BJ (cell line): ENCODE results near the gene PSG1. TPM values are rescaled to one million over a fixed set of nuclear protein-coding genes. Genes with fewer than 3 reads are reported as not detected.
"Not testable (repeated sequence)": the region's sequence is repeated elsewhere in the genome, so short reads cannot be mapped to it uniquely, and the experiment has no call there.

ENCODE experiments used
- CTCF ChIA-PET: fragments of 350-600 bp; formaldehyde crosslinking; extraction: SDS; loops from one replicate; lab custom pipeline; 2021; ENCODE audit warnings: antibody characterized with exemption, inconsistent platforms; lab: Yijun Ruan, JAX
- POLR2A ChIA-PET: fragments of 300-600 bp; sonication (Branson Sonifier 250); formaldehyde crosslinking; extraction: SDS; loops from one replicate; lab custom pipeline; 2021; ENCODE audit warnings: antibody characterized with exemption; lab: Charles Lee
- DNase-seq: peaks from one replicate; pipeline ENCODE4 v3.0.0-alpha.2; 2011; ENCODE audit warnings: low read depth
- H3K27me3 ChIP-seq: 2 replicates; pipeline ENCODE4 v1.6.0; 2011; ENCODE audit warnings: low read length; ENCODE audit not compliant: control insufficient read depth, insufficient read depth
- H3K36me3 ChIP-seq: 2 replicates; pipeline ENCODE4 v1.5.1; 2011; ENCODE audit warnings: low read length; ENCODE audit not compliant: control insufficient read depth, insufficient read depth
- H3K4me3 ChIP-seq: 2 replicates; pipeline ENCODE4 v1.5.1; 2011; ENCODE audit warnings: low read depth, mild to moderate bottlenecking, control low read depth, low read length
- polyA plus RNA-seq: library from polyadenylated mRNA; depleted of rRNA; stranded (reverse); fragments of >200 nt; gene quantifications from 2 replicates; pipeline ENCODE4 v1.2.3, GENCODE V29; 2011
- TF ChIP-seq, protein P1 (sequence below): IDR thresholded peaks from 2 replicates; pipeline ENCODE4 v1.5.1; 2011; ENCODE audit warnings: low read depth, mild to moderate bottlenecking, control low read depth, inconsistent platforms, low read length, moderate library complexity; ENCODE audit not compliant: insufficient read depth

PSG1 gene
- polyA plus RNA-seq, 1 experiment = 14.4 TPM

DNA sequence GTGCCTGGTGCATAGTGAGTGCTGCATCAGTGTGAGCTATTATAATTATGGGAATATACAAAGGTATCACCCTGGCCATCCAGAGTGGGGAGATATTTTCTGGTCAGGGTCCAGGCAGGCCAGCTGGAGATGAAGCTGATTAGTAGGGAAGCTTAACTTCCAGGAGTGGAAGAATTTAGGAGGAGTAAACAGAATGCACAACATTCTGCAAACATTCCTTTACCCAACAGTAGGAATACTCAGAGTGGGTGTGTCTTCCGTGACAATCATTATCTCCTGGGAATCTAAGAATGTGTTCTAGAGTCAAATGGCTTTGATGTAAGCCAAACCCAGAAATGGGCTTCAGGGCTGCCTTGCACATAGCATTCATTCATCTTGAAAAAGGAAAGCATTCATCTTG, 19.1 kb upstream of the PSG1 start:
- peak; percentile 47 for DNase-seq
- CTCF ChIA-PET = interaction anchor here (1.2 kb wide), 1 partner anchor 13 kb away, joined by 4 read pairs; no protein-coding TSS in a partner anchor
- H3K27me3 ChIP-seq, H3K36me3 ChIP-seq, H3K4me3 ChIP-seq: not testable (repeated sequence)
- POLR2A ChIA-PET = interaction anchor here (0.9 kb wide), 1 partner anchor 13 kb away, joined by 3 read pairs; no protein-coding TSS in a partner anchor

DNA sequence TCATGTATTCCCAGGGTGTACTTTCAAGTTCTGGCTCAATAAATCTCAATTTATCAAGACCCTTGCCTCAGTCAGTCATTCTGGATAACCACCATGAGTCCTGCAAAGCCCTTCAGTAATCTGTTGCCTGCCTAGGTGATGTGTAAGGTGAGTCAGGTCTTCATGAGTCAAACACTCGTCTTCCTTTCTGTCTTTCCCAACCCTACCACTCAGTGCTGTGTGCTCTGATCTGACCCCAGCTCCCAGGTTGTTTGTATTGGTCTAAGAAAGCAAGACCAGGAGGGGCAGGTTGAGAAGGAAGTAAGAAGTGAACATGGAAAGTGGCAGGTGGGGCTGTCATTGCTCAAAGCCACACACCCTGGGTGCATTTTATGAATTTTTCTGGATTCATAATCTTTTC, 18.2 kb upstream of the PSG1 start:
- H3K36me3 ChIP-seq, POLR2A ChIA-PET, H3K27me3 ChIP-seq, DNase-seq, H3K4me3 ChIP-seq: not testable (repeated sequence)
- CTCF ChIA-PET = interaction anchor here (1.2 kb wide), 1 partner anchor 13 kb away, joined by 4 read pairs; no protein-coding TSS in a partner anchor

DNA sequence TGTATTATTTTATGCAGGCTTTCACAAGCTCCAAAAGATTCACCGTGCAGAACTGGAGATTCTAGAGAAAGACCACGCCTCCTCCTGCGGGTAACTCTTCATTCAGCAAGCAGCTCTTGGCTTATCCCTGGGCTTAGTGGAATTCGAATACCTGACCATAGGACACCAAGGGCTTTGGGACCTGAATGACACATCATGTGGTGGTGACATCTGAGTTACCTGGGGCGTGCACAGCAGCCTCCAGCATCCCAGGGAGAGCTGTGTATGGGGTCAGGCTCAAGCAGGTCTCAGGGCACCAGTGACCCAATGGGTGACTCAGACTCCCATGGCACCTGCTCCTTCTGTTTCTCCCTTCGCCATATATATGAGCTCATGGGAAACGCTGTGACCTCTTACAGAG, 10.9 kb upstream of the PSG1 start:
- H3K27me3 ChIP-seq, H3K4me3 ChIP-seq, DNase-seq, POLR2A ChIA-PET, H3K36me3 ChIP-seq: not testable (repeated sequence)
- CTCF ChIA-PET = interaction anchor here (0.9 kb wide), 1 partner anchor 30 kb away, joined by 3 read pairs; no protein-coding TSS in a partner anchor

DNA sequence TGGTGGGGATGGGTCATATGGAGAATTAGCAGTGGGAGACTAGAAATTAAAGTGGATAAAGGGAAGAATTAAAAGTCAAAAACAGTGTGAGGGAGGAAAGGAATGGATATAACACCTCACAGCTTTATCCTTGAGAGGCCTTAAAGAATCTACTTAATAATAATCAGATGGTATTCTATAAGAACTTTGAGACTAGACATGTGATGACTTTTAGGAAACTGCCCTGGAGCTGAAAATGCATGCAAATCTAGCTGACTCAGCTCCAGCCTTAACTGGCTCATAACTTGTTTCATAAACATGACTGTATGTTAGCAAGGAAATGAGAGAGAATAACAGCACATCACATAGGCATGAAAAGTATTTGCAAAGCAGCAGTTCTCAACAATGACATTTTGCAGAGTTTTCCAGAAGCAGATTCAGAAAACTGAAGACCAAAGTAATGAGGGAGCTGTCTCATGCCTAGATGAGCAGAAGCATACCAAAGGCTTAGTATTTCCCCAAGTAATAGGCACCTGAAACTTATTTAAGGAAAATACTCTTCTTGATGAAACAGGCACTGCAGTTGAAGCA, 8.4 kb upstream of the PSG1 start:
- H3K4me3 ChIP-seq, DNase-seq, H3K36me3 ChIP-seq, H3K27me3 ChIP-seq: not testable (repeated sequence)
- ChIA-PET CTCF (interaction anchor here (1.0 to 6.6 kb wide), 3 partner anchors 31 to 95 kb away, joined by 3 to 43 read pairs (median 3); no protein-coding TSS in a partner anchor), POLR2A (interaction anchor here (0.6 kb wide), 1 partner anchor 37 kb away, joined by 3 read pairs; no protein-coding TSS in a partner anchor)

DNA sequence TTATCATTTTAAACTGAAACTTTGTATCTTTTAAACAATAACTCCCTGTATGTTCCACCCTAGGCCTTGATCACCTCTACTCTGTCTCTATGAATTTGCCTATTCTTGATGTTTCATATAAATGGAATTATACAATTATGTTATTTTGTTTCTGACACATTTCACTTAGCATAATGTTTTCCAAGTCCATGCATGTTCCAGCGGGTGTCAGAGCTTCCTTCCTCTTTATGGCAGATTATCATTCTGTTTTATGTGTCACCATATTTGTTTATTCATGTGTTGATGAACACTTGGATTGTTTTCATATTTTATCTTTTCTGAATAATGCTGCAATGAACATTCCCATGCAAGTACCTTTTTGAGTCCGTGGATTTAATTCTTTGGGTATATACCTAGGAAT, 3.2 kb upstream of the PSG1 start:
- H3K4me3 ChIP-seq, H3K36me3 ChIP-seq, POLR2A ChIA-PET, H3K27me3 ChIP-seq, DNase-seq: not testable (repeated sequence)
- CTCF ChIA-PET = interaction anchor here (6.6 kb wide), 1 partner anchor 90 kb away, joined by 43 read pairs; no protein-coding TSS in a partner anchor

DNA sequence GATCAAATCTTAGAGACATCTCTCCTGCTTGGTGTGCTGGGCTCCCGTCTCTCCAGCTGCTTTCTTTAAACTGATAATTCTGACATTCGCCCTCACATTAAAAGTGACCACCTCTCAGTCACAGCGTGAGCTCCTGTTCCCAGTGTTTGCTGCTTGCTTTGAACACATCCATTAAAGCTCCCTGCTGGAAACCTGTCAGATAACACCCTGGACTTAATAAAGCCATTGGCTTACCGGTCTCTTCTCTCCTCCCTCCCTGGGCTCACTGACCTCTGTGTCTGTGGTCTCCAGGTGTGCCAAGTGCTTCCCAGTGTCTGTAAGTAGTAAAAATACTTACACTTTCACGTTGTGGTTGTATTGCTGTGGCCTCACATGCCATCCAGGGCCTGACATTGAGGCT, 2.5 kb upstream of the PSG1 start:
- DNase-seq, POLR2A ChIA-PET: not testable (repeated sequence)
- CTCF ChIA-PET = interaction anchor here (6.6 kb wide), 1 partner anchor 89 kb away, joined by 43 read pairs; no protein-coding TSS in a partner anchor

DNA sequence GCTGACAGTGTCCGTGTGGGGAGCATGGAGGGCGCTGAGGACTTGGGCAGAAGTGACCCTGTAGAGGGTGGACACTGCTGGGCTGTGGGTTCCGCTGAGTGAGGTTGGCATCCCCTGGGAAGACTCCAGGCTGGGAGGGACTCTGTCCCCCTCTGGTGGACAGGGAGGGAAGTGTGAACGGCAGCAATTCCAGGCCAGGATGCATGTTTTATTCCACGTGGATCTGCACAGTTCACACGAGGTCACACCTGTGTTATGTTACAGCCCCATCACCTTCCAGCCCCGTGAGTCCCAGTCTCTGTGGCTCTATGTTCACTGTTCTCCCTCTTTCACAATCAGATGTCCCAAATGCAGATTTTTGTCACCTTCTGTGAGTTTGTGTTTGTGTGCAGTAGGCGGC, 1.8 kb upstream of the PSG1 start:
- H3K36me3 ChIP-seq, H3K27me3 ChIP-seq, H3K4me3 ChIP-seq, POLR2A ChIA-PET, DNase-seq: not testable (repeated sequence)
- CTCF ChIA-PET = interaction anchor here (1.1 to 1.7 kb wide), 2 partner anchors 87 to 115 kb away, joined by 3 to 8 read pairs; no protein-coding TSS in a partner anchor
- TF ChIP-seq, protein P1, sequence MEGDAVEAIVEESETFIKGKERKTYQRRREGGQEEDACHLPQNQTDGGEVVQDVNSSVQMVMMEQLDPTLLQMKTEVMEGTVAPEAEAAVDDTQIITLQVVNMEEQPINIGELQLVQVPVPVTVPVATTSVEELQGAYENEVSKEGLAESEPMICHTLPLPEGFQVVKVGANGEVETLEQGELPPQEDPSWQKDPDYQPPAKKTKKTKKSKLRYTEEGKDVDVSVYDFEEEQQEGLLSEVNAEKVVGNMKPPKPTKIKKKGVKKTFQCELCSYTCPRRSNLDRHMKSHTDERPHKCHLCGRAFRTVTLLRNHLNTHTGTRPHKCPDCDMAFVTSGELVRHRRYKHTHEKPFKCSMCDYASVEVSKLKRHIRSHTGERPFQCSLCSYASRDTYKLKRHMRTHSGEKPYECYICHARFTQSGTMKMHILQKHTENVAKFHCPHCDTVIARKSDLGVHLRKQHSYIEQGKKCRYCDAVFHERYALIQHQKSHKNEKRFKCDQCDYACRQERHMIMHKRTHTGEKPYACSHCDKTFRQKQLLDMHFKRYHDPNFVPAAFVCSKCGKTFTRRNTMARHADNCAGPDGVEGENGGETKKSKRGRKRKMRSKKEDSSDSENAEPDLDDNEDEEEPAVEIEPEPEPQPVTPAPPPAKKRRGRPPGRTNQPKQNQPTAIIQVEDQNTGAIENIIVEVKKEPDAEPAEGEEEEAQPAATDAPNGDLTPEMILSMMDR = peak; percentile 53

More for the DNA sequence above, 2.5 kb upstream of the PSG1 start:
- H3K4me3 ChIP-seq, H3K27me3 ChIP-seq, H3K36me3 ChIP-seq: not testable (repeated sequence)

DNA sequence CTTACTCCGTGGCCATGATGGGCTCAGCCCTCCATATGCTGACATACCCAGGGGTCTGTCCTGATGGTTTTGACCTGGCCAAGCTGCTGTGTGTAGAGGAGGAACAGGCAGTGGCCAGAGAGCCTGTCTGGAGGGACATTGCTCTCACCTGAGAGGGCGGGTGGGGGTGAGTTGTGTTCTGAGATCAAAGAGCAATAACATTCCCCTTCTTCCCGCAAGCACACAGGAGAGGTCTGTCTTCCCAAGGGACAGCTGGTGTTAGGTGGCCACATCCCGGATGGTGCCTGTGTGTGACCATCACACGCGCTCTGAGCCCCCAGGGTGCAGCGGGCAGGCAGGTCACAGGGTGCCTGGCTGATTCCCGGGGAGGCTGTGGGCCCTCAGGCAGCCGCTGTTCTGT, 1.1 kb upstream of the PSG1 start:
- H3K27me3 ChIP-seq, DNase-seq, H3K4me3 ChIP-seq, POLR2A ChIA-PET, H3K36me3 ChIP-seq: not testable (repeated sequence)
- CTCF ChIA-PET = interaction anchor here (1.1 to 1.7 kb wide), 2 partner anchors 86 to 114 kb away, joined by 3 to 8 read pairs; no protein-coding TSS in a partner anchor

DNA sequence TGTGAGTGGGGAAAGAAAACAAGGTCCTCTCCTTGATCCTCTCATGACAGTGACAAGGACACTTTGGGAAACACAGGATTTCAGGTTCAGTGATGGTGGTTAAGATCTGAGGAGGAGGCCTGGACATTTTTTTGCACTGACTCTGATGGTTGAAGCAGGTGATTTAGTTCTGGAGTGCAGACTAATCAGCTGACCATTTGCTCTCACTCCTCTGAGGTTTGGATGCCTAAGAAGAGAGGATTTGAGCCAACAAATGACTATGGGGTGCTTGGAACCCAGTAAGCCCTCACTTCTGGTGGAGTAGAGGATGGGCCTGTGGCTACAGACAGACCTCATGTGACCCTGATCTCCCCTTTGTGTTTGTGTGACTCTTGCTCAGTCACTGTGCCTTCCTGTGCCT, 2.9 kb downstream of the PSG1 start:
- H3K4me3 ChIP-seq, POLR2A ChIA-PET, H3K27me3 ChIP-seq, DNase-seq, H3K36me3 ChIP-seq: not testable (repeated sequence)
- CTCF ChIA-PET = interaction anchor here (1.2 to 1.6 kb wide), 5 partner anchors 9 to 182 kb away, joined by 3 to 5 read pairs (median 4); no protein-coding TSS in a partner anchor

DNA sequence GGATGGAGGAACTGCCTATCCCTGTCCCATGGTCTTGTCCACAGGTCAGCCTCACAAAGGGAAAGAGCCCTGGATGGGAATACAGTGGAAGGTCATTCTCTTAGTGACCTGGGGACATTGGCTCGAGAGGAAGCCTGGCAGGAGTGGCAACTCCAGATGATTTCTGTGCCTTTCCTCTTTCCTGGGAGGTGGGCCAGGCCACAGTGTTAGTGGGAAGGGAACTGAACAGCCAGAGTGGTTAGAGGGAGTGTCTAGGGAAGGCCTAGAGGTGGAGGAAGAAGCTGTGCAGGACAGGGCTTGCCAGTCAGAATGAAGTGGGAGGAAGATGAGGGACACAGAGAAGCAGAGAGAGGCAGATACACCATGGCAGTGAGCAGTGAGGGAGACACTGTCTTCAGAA, 3.6 kb downstream of the PSG1 start:
- CTCF ChIA-PET = interaction anchor here (1.3 to 1.4 kb wide), 3 partner anchors 22 to 84 kb away, joined by 3 to 4 read pairs (median 3); no protein-coding TSS in a partner anchor
- H3K36me3 ChIP-seq, H3K27me3 ChIP-seq, H3K4me3 ChIP-seq, POLR2A ChIA-PET, DNase-seq: not testable (repeated sequence)

DNA sequence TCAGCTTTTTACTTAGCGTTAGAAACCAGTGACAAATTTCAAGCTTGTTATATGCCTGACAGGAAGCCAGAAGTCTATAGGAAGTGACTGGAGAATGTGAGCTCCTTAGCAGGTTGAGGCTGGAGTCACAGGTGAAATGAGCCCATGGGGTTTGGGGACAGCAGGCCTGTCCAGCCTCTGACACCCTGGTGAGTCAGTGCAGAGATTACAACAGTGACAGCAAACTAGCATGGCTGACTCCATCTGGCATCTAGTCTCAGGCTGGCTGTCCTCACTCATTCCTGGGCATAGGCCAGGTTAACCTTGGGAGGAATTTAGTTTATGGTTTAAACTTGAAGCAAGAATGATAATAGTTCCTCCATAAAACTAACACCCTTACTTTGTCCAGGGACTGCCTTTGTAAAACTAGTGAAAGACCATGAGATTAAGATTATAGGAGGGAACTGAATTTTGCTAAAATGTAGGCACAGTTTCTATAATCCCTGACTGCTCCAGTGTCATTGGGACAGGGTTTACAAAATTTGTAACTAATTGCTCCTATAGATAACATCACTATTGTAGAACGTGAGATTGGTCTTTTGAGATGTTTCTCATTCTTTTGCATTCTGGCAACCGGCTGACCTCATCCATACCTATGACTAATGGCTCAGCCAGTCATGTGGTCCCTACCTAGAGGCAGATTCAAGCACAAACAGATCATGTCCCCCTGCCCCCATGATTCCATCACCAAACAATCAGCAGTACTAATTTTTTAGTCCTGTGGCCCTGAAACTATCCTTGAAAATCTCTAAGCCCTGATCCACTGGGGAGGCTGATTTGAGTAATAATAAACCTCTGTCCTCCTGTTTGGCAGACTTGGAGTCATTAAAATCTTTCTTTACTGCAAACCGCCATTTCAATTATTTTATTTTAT, 4.4 kb downstream of the PSG1 start:
- peak; percentile 83 for DNase-seq
- POLR2A ChIA-PET, H3K36me3 ChIP-seq, H3K27me3 ChIP-seq, H3K4me3 ChIP-seq: not testable (repeated sequence)
- CTCF ChIA-PET = interaction anchor here (1.3 to 1.8 kb wide), 2 partner anchors 10 to 81 kb away, joined by 4 to 7 read pairs; no protein-coding TSS in a partner anchor
